K562 (cell line): ENCODE data around the gene HIPK2. TPM values are rescaled to one million over a fixed set of nuclear protein-coding genes. Genes with fewer than 3 reads are reported as not detected.

Experiments used
- ATAC-seq: fragments of 200-7000 bp; cut with Tn5 transposase; 3 replicates; pipeline ENCODE4 v1.9.1; 2020; ENCODE audit warnings: moderate library complexity
- BruUV-seq: library from RNA; stranded (reverse); fragments of 400-500 nt; replicated peaks from 2 replicates; lab custom pipeline; 2021; lab: Mats Ljungman, UMichigan
- CTCF ChIA-PET: fragments of 300-600 bp; formaldehyde crosslinking; extraction: SDS; loops from one replicate; lab custom pipeline; 2021; ENCODE audit warnings: low intra/inter-chr PET ratio; lab: Yijun Ruan, JAX
- POLR2A ChIA-PET: fragments of 300-600, 350-650 bp; sonication (Branson Sonifier 250); formaldehyde crosslinking; extraction: SDS; loops from one replicate; lab custom pipeline; 2021; ENCODE audit warnings: antibody characterized with exemption, inconsistent platforms; lab: Yijun Ruan, JAX
- DNase-seq, 4 experiments: peaks; one replicate each; pipeline versions ENCODE4 v3.0.0 to v3.0.0-alpha.2; 2011 to 2018; ENCODE audit warnings: low spot score in 3 of 4, mixed read lengths in 3 of 4; ENCODE audit errors: extremely low read depth in 1 of 4
- FAIRE-seq: peaks from 2 replicates; lab custom pipeline; 2011; peaks lifted over from hg19 to GRCh38; lab: Jason Lieb, UNC
- H2AFZ ChIP-seq: 2 replicates; pipeline ENCODE4 v1.6.0; 2011; ENCODE audit warnings: low read depth, low read length, control low read depth, inconsistent platforms
- H3K27ac ChIP-seq: fragments of 200-600 bp; 3 replicates; pipeline ENCODE4 v1.8.0; 2011; ENCODE audit warnings: low read depth, mild to moderate bottlenecking, control low read depth, inconsistent platforms, low read length, moderate library complexity, mixed read lengths; ENCODE audit errors: extremely low read depth
- H3K27me3 ChIP-seq, 2 experiments: fragments of 300-600 bp in 1 of 2; 2 replicates in 1 of 2; 3 replicates in 1 of 2; pipeline versions ENCODE4 v1.6.0 to v1.8.0; 2011; ENCODE audit warnings: inconsistent platforms in 2 of 2, low read length in 2 of 2, mild to moderate bottlenecking in 1 of 2, mixed read lengths in 1 of 2, moderate library complexity in 1 of 2; ENCODE audit not compliant: control insufficient read depth in 2 of 2, insufficient read depth in 2 of 2
- H3K36me3 ChIP-seq: fragments of 300-600 bp; 3 replicates; pipeline ENCODE4 v1.8.0; 2011; ENCODE audit warnings: mild to moderate bottlenecking, low read length, inconsistent platforms; ENCODE audit not compliant: control insufficient read depth, insufficient read depth
- H3K4me1 ChIP-seq, 2 experiments: fragments of 200-600 bp in 1 of 2; replicated peaks in 1 of 2; 2 replicates in 1 of 2; 3 replicates in 1 of 2; pipeline versions ENCODE4 v1.5.1 to v1.8.0; 2011; ENCODE audit warnings: inconsistent platforms in 2 of 2, low read length in 2 of 2, mild to moderate bottlenecking in 1 of 2, mixed read lengths in 1 of 2, moderate library complexity in 1 of 2; ENCODE audit not compliant: control insufficient read depth in 2 of 2, insufficient read depth in 2 of 2
- H3K4me2 ChIP-seq: 2 replicates; pipeline ENCODE4 v1.6.1; 2011; ENCODE audit warnings: low read length, control low read depth, inconsistent platforms, mixed read lengths; ENCODE audit not compliant: insufficient read depth
- H3K4me3 ChIP-seq: fragments of 200-600 bp; sonication (generic), shearing (Covaris generic); 2 replicates; pipeline ENCODE4 v1.5.1; 2016; ENCODE audit warnings: control low read depth, inconsistent platforms
- H3K79me2 ChIP-seq: fragments of 200-600 bp; 3 replicates; pipeline ENCODE4 v1.8.0; 2011; ENCODE audit warnings: low read length, inconsistent platforms; ENCODE audit not compliant: control insufficient read depth, insufficient read depth
- H3K9ac ChIP-seq, 2 experiments: 2 replicates each; pipeline versions ENCODE4 v1.6.0 to v1.6.1; 2011; ENCODE audit warnings: low read depth in 2 of 2, low read length in 2 of 2, control low read depth in 1 of 2, inconsistent platforms in 1 of 2, mild to moderate bottlenecking in 1 of 2, mixed read lengths in 1 of 2; ENCODE audit not compliant: insufficient read depth in 1 of 2
- H3K9me1 ChIP-seq: one replicate; pipeline ENCODE4 v1.6.0; 2011; ENCODE audit warnings: inconsistent platforms, mild to moderate bottlenecking, low read length, moderate library complexity; ENCODE audit not compliant: control insufficient read depth, insufficient read depth
- H3K9me3 ChIP-seq: replicated peaks from 2 replicates; pipeline ENCODE4 v1.5.1; 2011; ENCODE audit warnings: low read depth, low read length, inconsistent platforms; ENCODE audit not compliant: control insufficient read depth, insufficient read depth
- H4K20me1 ChIP-seq: replicated peaks from 2 replicates; pipeline ENCODE4 v1.6.1; 2011; ENCODE audit warnings: low read length, inconsistent platforms, mixed read lengths; ENCODE audit not compliant: control insufficient read depth, insufficient read depth
- NRF1 ChIP-seq, 2 experiments: fragments of 450-650 bp; IDR thresholded peaks in 1 of 2; conservative IDR thresholded peaks in 1 of 2; 2 replicates each; pipeline ENCODE4 v1.6.1; 2014; ENCODE audit warnings: mild to moderate bottlenecking in 2 of 2
- POLR2A ChIP-seq: fragments of 450-650 bp; conservative IDR thresholded peaks from 2 replicates; pipeline ENCODE4 v1.6.1; 2016
- YBX1 ChIP-seq: fragments of 450-650 bp; IDR thresholded peaks from 2 replicates; pipeline ENCODE4 v1.7.1; 2016; ENCODE audit warnings: mild to moderate bottlenecking
- ZMIZ1 ChIP-seq, 2 experiments: fragments of 150-350 bp in 1 of 2; IDR thresholded peaks; 2 replicates each; pipeline ENCODE4 v1.6.1; 2012 to 2016; ENCODE audit warnings: low read depth in 2 of 2, low read length in 2 of 2, mild to moderate bottlenecking in 1 of 2, moderate library complexity in 1 of 2
- ZNF253 ChIP-seq: fragments of 250-450 bp; sonication (Bioruptor Pico); conservative IDR thresholded peaks from 2 replicates; pipeline ENCODE4 v1.6.1; 2021; ENCODE audit warnings: mild to moderate bottlenecking
- ZNF324 ChIP-seq: fragments of 250-450 bp; sonication (Bioruptor Pico); IDR thresholded peaks from 2 replicates; pipeline ENCODE4 v1.4.0; 2020; ENCODE audit warnings: mild to moderate bottlenecking
- WGBS: fragments of 100-300 bp; shearing (Covaris generic); methylation state at CpG from one replicate; pipeline ENCODE4 v1.1.6; 2016; ENCODE audit warnings: low coverage, mixed read lengths; ENCODE audit not compliant: insufficient coverage; ENCODE audit errors: missing lambda C conversion rate; 5-methylcytosine and 5-hydroxymethylcytosine counted together
- in situ Hi-C: fragments of 300-500 bp; cut with MboI; formaldehyde crosslinking; loops from 4 replicates; pipeline ENCODE4 v1.15.0; 2018; ENCODE audit warnings: inconsistent platforms, mixed read lengths
- intact Hi-C: fragments of 100-400 bp; cut with micrococcal nuclease; formaldehyde crosslinking; loops from 2 replicates; pipeline ENCODE4 v1.14.2; 2022
- polyA plus RNA-seq, 8 experiments: library from polyadenylated mRNA; depleted of rRNA in 4 of 8; stranded (reverse) in 5 of 8; unstranded in 3 of 8; fragments of >200 nt; fragmentation: Nextera tagmentation in 2 of 8; fragmentation: Illumina TruSeq in 1 of 8; extraction: Ambion mirVana in 2 of 8; extraction: Trizol in 1 of 8; gene quantifications; 2 replicates each; pipeline versions ENCODE4 v1.2.1 to v1.2.3, GENCODE V29; 2011 to 2014; ENCODE audit warnings: inconsistent platforms in 1 of 8, missing spikeins in 1 of 8
- total RNA-seq, 7 experiments: library from RNA; depleted of rRNA in 6 of 7; stranded (reverse); fragments of >200 nt in 6 of 7; fragmentation: Illumina TruSeq in 2 of 7; extraction: Trizol in 2 of 7; gene quantifications; 2 replicates each; pipeline versions ENCODE4 v1.2.1 to v1.2.3, GENCODE V29; 2011 to 2021; ENCODE audit warnings: low replicate concordance in 1 of 7

HIPK2 gene
- total and polyA plus RNA-seq, 9 of the 15 experiments (the other 6 are each of a cell fraction or from before 2014, with no cell fraction given) = 0.69 to 19.8 (median 5.1) TPM

- Histone ChIP-seq H3K36me3 (no peaks in the 10 kb centered on the region; the same call in 2 of the 3 replicates), H3K4me3 (no peak overlapping the region), H2AFZ (no peak overlapping the region), H3K27ac (no peak overlapping the region), H3K4me2 (no peak overlapping the region), H3K79me2 (no peaks in the 10 kb centered on the region), H3K4me1 (peaks cover 0 to 8% of the 10 kb centered on the region in 2 experiments; a peak in 2 of 5 replicates), H3K9me1 (no peaks in the 10 kb centered on the region), H3K9me3 (no peaks in the 10 kb centered on the region), H3K9ac (no peak overlapping the region), H3K27me3 (peaks cover 0 to 15% of the 10 kb centered on the region in 2 experiments; a peak in 1 of 5 replicates), H4K20me1 (no peaks in the 10 kb centered on the region)
- POLR2A ChIA-PET = interaction anchor here (0.6 to 1.2 kb wide), 2 partner anchors 22 to 29 kb away, joined by 3 read pairs; no protein-coding TSS in a partner anchor
- intact Hi-C loops = no loop called here
- TF ChIP-seq YBX1 (no peak), ZNF324 (CRISPR knock-in tag) (no peak), ZMIZ1 (IDR thresholded peaks at IDR 0.05; ENCODE audit: low read depth in 2 of 2, low read length in 2 of 2) (no peak), POLR2A (no peak), ZNF253 (no peak), NRF1 (conservative IDR thresholded peaks at IDR 0.05 in 1 of 2, IDR thresholded peaks at IDR 0.05 in 1 of 2) (no peak)
- DNase-seq = no peak
- no peak for FAIRE-seq
- ATAC-seq = no peak
- 70% methylated on average over 12 of the region's 12 CpGs for WGBS
- CTCF ChIA-PET = interaction anchor here (0.8 to 3.4 kb wide), 2 partner anchors 69 to 552 kb away, joined by 3 to 20 read pairs; no protein-coding TSS in a partner anchor
- BruUV-seq = no TSS peak
- in situ Hi-C loops = no loop called here
These were observed 208.8 kb downstream of the HIPK2 start for GRCh38 chr7:139568813-139569490.
